GM21528 (cell line): ENCODE measurements around the gene EIF4E2.

ENCODE experiments used
- ATAC-seq: cut with Tn5 transposase; IDR thresholded peaks from one replicate; pipeline ENCODE4 v1.9.1; 2021; ENCODE audit warnings: mild to moderate bottlenecking, moderate library complexity; ENCODE audit not compliant: unreplicated experiment, low FRiP score

The EIF4E2 gene

GRCh38 chr2:232535761-232536530 is 14.5 kb upstream of the EIF4E2 start:
- ATAC-seq: no peak

GRCh38 chr2:232537079-232537478 is 13.4 kb upstream of the EIF4E2 start:
- ATAC-seq: no peak

GRCh38 chr2:232537499-232537898 is 13.0 kb upstream of the EIF4E2 start:
- ATAC-seq: no peak

GRCh38 chr2:232538671-232539070 is 11.8 kb upstream of the EIF4E2 start:
- no peak for ATAC-seq

GRCh38 chr2:232539298-232540231 is 10.9 kb upstream of the EIF4E2 start, which contains the start of gene CHRNG:
TSS of gene CHRNG (plus strand) at chr2:232539692. CDS start at chr2:232539748, 56 bp downstream.
- ATAC-seq: no peak

GRCh38 chr2:232540441-232541041 is 9.9 kb upstream of the EIF4E2 start:
- no peak for ATAC-seq

- ATAC-seq: no peak
Observed at GRCh38 chr2:232541195-232541960, 9.1 kb upstream of the EIF4E2 start.

- no peak for ATAC-seq
Observed at GRCh38 chr2:232541961-232542714, 8.4 kb upstream of the EIF4E2 start.

GRCh38 chr2:232542715-232543467 is 7.6 kb upstream of the EIF4E2 start:
- no peak for ATAC-seq

- no peak for ATAC-seq
Observed at GRCh38 chr2:232543491-232543890, 7.0 kb upstream of the EIF4E2 start.

GRCh38 chr2:232543928-232544631 is 6.4 kb upstream of the EIF4E2 start:
- ATAC-seq: no peak

GRCh38 chr2:232544674-232545073 is 5.8 kb upstream of the EIF4E2 start:
- ATAC-seq: no peak

- no peak for ATAC-seq
Observed at GRCh38 chr2:232545511-232546375, 4.7 kb upstream of the EIF4E2 start.

- ATAC-seq: no peak
Observed at GRCh38 chr2:232547991-232548390, 2.5 kb upstream of the EIF4E2 start.

GRCh38 chr2:232549655-232550353 is 685 bp upstream of the EIF4E2 start:
- no peak for ATAC-seq

GRCh38 chr2:232551250-232551638 is 755 bp downstream of the EIF4E2 start:
- no peak for ATAC-seq

- no peak for ATAC-seq
Observed at GRCh38 chr2:232551776-232552175, 1.3 kb downstream of the EIF4E2 start.
